Fibroblast of skin of left quadriceps (primary cell): ENCODE results near the gene UMAD1.

Experiments used
- DNase-seq, 2 experiments: peaks; one replicate each; pipeline ENCODE4 v3.0.0-alpha.2; 2013; ENCODE audit warnings: low read depth in 2 of 2

Gene UMAD1

DNA sequence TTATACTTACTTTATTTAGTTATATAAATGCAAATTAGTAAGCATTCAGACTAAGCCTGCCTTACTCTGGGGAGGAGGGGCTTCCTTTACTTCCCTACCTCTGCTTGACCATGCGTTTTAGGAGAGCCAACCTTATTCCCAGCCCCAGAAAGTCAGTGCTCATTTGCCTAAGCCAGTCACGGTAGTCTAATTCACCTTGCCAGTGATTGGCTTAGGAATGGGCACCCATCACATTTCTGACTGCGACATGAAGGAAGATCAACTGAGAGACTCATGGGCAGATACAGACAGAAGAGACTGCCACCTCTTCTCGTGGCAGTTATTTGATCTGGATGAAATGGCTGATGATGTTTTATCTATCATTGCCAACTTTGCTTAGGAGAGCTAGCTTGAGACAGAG is 48.4 kb downstream of the UMAD1 start:
- DNase-seq = no peak

DNA sequence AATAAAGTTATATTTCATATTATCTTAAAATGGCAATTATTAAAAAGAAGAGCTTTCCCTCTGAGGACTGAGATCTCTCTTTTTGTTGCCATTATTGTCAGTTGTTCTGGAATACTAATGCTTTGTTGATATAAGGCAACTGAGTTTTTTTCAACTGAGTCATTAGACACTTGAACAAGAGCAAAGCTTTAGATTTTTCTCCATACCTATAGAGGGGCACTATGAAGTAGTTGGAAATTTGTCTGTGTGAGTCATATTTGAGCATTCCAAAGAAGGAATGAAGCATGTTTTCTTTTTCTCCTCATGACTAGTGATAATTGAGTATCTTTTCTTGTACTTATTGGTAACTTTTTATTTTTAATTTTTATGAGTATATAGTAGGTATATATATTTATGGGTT is 53.3 kb downstream of the UMAD1 start:
- peak; percentile 76 to 80 for DNase-seq

- DNase-seq = no peak
Observed at GRCh38 chr7:7694542-7694941, 54.0 kb downstream of the UMAD1 start.

GRCh38 chr7:7695111-7695817 is 54.7 kb downstream of the UMAD1 start:
- no peak for DNase-seq

DNA sequence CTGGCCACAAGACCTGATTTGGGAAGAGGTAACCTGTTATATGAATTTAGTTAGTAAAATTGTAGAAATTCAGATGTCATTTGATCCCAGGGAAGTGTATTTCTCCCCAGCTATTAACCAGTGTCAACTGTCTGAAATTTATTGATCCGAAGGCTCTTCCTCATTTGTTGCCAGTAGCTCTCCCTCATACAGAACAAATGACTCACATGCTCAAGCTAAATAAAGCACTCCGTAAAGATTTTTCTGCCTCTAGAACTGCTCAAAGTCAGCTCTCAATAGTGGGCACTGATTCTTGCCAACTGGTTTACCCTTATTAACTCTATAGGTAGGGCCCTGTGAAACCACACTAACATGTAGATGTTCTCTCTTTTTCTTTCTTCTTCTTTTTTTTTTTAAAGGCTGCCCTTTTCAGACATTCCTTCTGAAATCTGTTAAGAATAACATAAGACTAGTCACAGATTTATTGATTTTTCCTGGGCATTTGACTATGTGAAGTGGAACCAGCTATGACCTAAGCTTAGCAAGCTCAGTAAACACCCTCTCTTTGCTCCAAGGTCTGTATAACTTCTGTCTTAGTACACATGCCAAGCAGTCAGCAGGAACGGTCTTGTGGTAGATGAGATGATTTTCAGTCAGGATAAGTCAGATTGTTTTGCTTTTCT is 56.0 kb downstream of the UMAD1 start:
- peak in 1 of 2 experiments; percentile 40 for DNase-seq

DNA sequence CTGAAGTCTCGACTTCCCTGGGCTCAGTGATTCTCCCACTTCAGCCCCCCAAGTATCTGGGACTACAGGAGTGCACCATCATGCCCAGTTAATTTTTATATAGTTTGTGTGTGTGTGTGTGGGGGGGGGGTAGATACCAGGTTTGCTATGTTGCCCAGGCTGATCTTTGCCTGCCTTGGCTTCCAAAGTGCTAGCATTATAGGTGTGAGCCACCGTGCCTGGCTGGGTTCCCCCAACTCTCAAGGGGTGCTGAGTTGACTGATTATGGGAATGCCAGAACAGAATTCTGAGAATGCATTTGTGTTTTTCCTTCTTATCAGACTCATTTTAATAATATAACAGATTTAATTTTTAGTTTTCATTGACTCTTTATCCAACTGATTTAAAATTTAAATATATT is 58.4 kb downstream of the UMAD1 start:
- no peak for DNase-seq

DNA sequence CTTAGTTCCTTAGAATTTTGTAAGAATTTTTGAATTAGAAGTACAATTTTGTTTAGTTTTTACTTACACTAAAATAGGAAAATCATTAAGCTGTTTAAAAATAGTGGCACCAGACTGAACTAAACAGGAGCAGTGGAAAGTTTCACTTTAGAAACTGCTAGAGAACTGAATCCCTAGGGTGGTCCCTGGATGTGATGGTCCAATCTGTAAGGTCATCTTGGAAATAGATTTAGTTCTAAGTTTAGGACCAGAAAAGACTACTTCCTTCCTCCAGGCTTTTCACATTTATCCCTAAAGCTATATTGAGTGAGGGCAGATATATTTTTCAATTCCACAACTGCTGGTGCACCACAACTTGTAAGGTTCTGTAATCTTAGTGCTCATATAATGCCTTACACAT is 58.8 kb downstream of the UMAD1 start:
- DNase-seq = no peak

DNA sequence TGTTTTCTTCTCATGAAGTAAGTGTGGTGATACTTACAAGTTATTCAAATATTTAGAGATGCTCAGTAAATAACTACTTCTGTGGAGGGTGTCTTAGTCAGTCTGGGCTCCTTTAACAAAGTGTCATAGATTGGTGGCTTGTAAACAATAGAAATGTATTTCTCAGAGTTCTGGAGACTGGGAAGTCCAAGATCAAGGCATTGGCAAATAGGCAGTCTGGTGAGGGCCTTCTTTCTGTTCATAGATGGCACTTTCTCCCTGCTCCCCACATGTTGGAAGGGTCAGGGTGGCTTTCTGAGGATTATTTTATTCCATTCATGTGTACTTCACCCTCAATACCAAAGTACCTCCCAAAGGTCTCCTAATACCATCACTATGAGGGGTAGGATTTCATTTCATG is 59.4 kb downstream of the UMAD1 start:
- no peak for DNase-seq

GRCh38 chr7:7701527-7701926 is 61.0 kb downstream of the UMAD1 start:
- DNase-seq = no peak

DNA sequence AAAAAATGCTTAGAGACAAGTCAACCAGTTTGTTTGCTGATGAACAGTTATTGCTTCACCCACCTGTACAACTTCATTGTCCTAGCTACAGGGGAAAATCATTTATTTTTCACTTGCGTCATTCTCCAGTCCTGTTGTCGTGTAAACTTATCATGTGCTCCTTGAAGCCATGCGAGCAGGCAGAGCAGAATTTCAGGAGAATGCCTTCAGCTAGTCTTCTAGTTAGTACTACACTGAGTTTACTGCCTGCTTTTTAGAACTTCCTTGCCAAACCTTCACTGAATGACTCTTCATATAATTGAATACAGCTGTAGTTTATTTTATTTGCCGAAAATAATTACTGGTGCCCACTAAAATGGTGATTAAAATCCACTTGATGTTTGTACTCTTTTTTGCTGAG is 62.3 kb downstream of the UMAD1 start:
- peak in 1 of 2 experiments; percentile 22 for DNase-seq

- DNase-seq = no peak
Observed at GRCh38 chr7:7703427-7703826, 62.9 kb downstream of the UMAD1 start.

DNA sequence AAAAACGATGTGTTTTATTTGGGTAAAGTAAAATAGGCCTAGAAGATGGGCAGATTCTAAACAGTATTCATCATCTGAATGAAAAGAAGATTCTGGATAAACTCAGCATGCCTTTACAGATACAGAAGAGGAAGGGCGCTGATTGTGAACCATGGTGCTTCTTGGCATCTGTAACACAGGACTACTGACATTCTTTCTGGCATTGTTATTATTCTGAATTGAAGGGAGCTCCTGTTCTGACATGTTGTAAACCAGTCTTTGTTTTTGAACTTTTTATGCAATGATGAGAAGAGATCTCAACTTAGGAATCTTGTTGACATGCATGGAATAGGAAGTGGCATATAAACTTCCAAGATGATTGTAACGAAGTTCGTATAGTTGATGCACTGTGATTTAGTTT is 64.3 kb downstream of the UMAD1 start:
- no peak for DNase-seq

DNA sequence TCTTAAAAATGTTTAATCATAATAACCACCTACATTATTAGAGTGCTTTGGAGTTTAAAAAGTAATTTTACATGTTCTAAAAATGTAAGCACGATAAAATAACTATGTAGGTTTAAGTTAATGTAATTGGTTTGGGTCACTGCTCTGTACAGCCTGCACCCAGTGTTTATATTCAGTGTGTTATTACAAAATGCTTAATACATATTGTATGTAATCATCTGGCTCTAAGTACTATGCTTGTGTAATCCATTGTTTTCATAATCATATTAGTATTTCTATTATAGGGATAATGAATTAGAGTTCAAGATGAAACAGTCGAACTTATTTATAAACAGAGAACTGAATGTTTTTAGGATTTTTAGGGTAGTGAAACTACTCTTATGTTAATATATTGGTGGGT is 64.8 kb downstream of the UMAD1 start:
- no peak for DNase-seq

- no peak for DNase-seq
Observed at GRCh38 chr7:7706101-7706511, 65.6 kb downstream of the UMAD1 start.

DNA sequence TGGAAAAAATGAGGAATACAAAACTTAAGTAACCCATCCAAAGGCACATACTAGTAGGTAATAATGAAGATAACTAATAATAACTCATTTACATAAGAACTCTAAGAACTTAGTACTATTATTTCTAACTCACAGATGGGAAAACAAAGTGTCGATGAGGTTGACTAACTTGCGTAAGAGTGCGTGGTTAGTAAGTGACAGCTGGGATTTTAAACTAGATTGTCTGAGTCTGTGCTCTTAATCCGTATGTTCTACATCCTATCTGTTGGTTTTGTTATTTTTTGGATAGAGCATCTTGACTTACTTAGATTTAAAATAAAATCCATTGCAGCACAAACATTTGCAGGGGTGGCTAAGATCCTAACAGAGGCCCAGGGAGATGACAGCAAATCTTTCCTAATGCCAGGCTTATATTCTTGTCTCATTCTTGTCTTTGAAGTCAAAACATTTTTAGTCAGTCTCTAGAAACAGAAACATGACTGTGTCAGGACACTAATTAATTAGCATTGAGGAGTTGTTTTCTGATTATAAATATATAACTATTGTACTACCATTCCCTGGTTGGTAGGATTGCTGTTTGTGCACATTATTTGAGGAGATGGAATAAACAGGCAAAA is 66.1 kb downstream of the UMAD1 start:
- no peak for DNase-seq

- no peak for DNase-seq
Observed at GRCh38 chr7:7707246-7707645, 66.7 kb downstream of the UMAD1 start.

- no peak for DNase-seq
Observed at GRCh38 chr7:7707806-7708205, 67.3 kb downstream of the UMAD1 start.

DNA sequence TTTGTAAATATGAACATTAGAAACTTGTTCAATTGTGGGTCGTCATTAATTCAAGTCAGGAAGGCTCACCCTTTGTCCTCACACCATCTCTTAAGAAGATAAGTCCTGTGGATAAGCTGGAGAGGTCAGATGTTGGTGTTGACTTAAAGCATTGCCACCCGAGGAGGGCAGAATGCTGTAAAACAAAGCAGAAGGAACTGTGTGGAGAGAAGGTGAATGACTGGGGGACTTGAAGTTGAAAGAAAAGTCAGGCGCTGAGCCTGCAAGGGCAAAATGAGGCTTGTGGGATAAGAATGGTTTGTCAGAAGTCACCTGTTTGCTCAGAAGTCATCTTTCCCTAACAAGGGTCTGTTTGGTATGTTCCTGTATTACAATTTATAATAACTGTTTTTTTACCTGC is 68.7 kb downstream of the UMAD1 start:
- no peak for DNase-seq

- DNase-seq = no peak
Observed at GRCh38 chr7:7710469-7710868, 69.9 kb downstream of the UMAD1 start.

DNA sequence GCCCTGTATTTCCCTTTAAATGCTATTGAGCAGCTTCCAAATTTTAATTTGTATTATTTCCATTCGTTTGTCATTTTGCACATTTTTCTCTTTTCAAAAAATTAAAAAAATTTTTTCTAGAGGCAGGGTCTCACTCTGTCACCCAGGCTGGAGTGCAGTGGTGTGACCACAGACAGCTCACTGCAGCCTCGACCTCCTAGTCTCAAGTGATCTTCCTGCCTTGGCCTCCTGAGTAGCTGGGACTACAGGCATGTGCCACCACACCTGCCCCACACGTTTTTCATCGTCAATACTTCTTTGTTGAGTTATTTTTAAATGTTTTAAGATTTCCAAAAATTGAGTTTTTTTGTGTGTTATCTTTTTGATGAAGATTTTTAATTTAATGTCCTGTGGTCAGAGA is 73.2 kb downstream of the UMAD1 start:
- no peak for DNase-seq

DNA sequence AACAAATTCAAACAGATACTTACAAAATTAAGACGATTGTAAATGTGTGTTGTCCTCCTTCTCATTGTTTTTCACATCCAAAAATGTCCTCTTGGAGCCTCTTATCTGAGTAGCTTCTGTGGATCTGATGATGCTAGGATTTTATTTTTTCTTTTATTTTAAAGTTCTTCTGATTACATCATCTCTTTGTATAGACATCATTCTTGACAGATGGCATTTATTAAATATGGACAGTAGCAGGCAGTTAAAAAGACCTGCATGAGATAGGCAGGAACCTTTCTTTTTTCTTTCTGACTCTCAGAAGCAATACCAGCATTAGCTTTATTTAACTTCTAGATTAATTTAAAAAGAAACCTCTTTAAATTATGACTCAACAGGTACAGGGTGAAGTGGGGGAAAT is 77.9 kb downstream of the UMAD1 start, which contains the start of gene RPA3:
RPA3 (minus strand) TSS at position 116 of the 400 bp plus-strand sequence. CDS start 78,189 bp downstream, outside the sequence.
- DNase-seq = no peak

- peak; percentile 85 to 87 for DNase-seq
Observed at GRCh38 chr7:7719236-7719635, 78.7 kb downstream of the UMAD1 start.

- no peak for DNase-seq
Observed at GRCh38 chr7:7720193-7720592, 79.6 kb downstream of the UMAD1 start.
